Vagina (tissue), 2 donors: ENCODE measurements around the gene XYLB. TPM values are rescaled to one million over a fixed set of nuclear protein-coding genes. Genes with fewer than 3 reads are reported as not detected.
A peak's percentile ranks its signal among the peaks of the same experiment; 100 is the strongest.

ENCODE experiments used
- DNase-seq, 2 donors: peaks; one replicate each; pipeline ENCODE4 v3.0.0-alpha.2; 2017; ENCODE audit errors: extremely low spot score in 2 of 2
- H3K27ac ChIP-seq: fragments of 200-600 bp; sonication (generic); one replicate; pipeline ENCODE4 v1.5.1; 2019
- H3K27me3 ChIP-seq: fragments of 200-600 bp; sonication (generic); one replicate; pipeline ENCODE4 v1.5.1; 2019
- H3K36me3 ChIP-seq, 2 donors: fragments of 200-600 bp; sonication (generic); one replicate each; pipeline ENCODE4 v1.5.1; 2017 to 2019
- H3K4me1 ChIP-seq: fragments of 200-600 bp; sonication (generic); one replicate; pipeline ENCODE4 v1.5.1; 2019
- H3K4me3 ChIP-seq, 2 donors: fragments of 200-600 bp; sonication (generic); 1 replicate in 1 of 2; 2 replicates in 1 of 2; pipeline ENCODE4 v1.5.1; 2016 to 2019
- H3K9me3 ChIP-seq: fragments of 200-600 bp; sonication (generic); one replicate; pipeline ENCODE4 v1.5.1; 2019
- POLR2A ChIP-seq, 2 donors: fragments of 450-650 bp; IDR thresholded peaks; one replicate each; pipeline ENCODE4 v1.6.1; 2017; ENCODE audit warnings: antibody characterized with exemption in 2 of 2, mild to moderate bottlenecking in 2 of 2, moderate library complexity in 2 of 2
- POLR2AphosphoS5 ChIP-seq, 2 donors: sonication (generic); formaldehyde crosslinking; IDR thresholded peaks; one replicate each; pipeline ENCODE4 v1.9.0; 2017; ENCODE audit warnings: antibody characterized with exemption in 2 of 2, mild to moderate bottlenecking in 2 of 2, low read depth in 1 of 2; ENCODE audit not compliant: insufficient read depth in 1 of 2
- intact Hi-C: fragments of 100-400 bp; cut with DNase I; formaldehyde crosslinking; loops from one replicate; pipeline ENCODE4 v1.15.1; 2023
- total RNA-seq: library from RNA; depleted of rRNA; stranded (reverse); fragments of >200 nt; gene quantifications from one replicate; pipeline ENCODE4 v1.2.3, GENCODE V29; 2016
- TF ChIP-seq, protein P1 (sequence below), 3 experiments: fragments of 450-650 bp in 2 of 3; fragments of 200-600 bp in 1 of 3; sonication (generic) in 1 of 3; IDR thresholded peaks; one replicate each; pipeline ENCODE4 v1.5.1; 2017 to 2019; ENCODE audit warnings: antibody characterized with exemption in 3 of 3, mild to moderate bottlenecking in 2 of 3, moderate library complexity in 2 of 3

Gene XYLB
- total RNA-seq, 1 donor from 2014 or later: 3.4 TPM

DNA sequence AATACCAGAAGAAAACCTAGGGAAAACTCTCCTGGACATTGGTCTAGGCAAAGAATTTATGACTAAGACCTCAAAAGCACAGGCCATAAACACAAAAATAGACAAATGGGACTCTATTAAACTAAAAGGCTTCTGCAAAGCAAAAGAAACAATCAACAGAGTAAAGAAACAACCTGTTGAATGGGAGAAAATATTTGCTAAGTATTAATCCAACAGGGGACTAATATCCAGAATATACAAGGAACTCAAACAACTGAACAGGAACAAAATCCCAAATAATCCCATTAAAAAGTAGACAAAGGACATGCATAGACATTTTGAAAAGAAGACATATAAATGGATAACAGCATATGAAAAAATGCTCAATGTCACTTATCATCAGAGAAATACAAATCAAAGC, 100.2 kb downstream of the XYLB start:
- Histone ChIP-seq H3K27ac (no peak overlapping the region), H3K27me3 (no peaks in the 10 kb centered on the region), H3K36me3 (no peaks in the 10 kb centered on the region), H3K4me1 (no peaks in the 10 kb centered on the region), H3K9me3 (no peaks in the 10 kb centered on the region), H3K4me3 (no peak overlapping the region)
- no peak for TF ChIP-seq POLR2A (IDR thresholded peaks at IDR 0.05)
- TF ChIP-seq, protein P1, sequence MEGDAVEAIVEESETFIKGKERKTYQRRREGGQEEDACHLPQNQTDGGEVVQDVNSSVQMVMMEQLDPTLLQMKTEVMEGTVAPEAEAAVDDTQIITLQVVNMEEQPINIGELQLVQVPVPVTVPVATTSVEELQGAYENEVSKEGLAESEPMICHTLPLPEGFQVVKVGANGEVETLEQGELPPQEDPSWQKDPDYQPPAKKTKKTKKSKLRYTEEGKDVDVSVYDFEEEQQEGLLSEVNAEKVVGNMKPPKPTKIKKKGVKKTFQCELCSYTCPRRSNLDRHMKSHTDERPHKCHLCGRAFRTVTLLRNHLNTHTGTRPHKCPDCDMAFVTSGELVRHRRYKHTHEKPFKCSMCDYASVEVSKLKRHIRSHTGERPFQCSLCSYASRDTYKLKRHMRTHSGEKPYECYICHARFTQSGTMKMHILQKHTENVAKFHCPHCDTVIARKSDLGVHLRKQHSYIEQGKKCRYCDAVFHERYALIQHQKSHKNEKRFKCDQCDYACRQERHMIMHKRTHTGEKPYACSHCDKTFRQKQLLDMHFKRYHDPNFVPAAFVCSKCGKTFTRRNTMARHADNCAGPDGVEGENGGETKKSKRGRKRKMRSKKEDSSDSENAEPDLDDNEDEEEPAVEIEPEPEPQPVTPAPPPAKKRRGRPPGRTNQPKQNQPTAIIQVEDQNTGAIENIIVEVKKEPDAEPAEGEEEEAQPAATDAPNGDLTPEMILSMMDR (IDR thresholded peaks at IDR 0.05): no peak
- TF ChIP-seq POLR2AphosphoS5 (IDR thresholded peaks at IDR 0.05; ENCODE audit: insufficient read depth in 1 of 2, low read depth in 1 of 2): no peak
- DNase-seq: no peak
- intact Hi-C loops: no loop called here

DNA sequence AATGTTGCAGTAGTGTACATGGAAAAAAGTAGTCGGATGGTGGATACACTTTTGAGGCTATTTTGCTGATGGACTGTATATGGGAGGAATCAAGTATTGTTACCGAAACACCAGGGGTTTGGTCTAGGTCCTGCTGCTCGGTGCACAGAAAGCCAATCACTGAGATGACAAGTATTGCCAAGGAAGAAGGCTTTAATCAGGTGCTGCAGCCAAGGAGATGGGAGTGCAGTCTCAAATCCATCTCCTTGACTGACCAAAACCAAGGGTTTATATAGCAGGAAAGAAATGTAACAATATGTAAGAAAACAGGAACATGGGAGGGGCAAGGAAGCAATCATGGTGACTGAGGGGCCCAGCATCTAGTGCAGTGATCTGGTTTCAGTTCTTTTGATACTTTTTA, 104.3 kb downstream of the XYLB start:
- Histone ChIP-seq H3K9me3 (no peaks in the 10 kb centered on the region), H3K4me1 (peaks cover 17% of the 10 kb centered on the region), H3K36me3 (no peaks in the 10 kb centered on the region), H3K4me3 (no peak overlapping the region), H3K27ac (no peak overlapping the region), H3K27me3 (no peaks in the 10 kb centered on the region)
- intact Hi-C loops: loop anchor here (10.0 kb wide), 1 partner anchor 316 kb away; the partner anchor contains the start of genes ACAA1 and MYD88
- no peak for TF ChIP-seq POLR2A (IDR thresholded peaks at IDR 0.05)
- no peak for DNase-seq

DNA sequence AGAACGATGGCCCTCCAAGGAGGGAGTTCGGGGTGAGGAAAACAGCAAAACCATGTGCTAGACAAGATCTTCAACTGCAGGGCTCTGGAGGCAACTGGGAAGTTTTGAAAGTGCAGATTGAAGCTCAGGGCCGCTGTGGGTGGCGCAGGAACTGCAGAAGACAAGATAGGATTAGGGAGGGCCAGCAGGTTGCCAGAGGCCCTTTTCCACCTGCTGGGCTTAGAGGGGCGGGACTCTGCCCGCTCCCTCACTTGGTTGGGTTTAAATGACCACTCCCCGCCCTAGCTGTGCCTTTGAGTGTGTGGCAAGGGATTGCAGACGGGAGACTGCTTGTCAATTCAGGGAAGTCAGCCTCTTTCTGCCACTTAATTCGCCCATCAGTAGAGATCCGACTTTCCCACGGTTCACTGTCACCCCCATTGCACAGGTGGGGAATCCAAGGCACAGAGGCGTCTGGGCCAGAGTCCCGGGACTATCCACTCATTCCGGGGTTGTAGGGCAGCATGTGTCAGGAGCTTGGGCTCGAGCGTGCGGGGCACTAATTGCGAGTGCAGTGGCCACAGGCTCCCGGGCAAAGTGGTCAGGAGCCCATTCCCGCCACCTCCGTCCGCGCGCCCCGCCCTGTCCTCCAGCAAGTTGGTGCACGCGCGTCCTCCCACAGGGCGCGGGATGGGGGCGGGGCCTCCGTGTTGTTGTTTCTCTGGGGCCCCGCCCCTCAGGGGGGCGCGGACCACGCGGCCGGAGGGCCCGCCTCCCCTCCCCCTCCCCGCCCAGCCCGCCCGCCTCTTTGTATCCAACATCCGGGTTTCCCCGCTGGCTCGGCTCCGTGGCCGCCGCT, 106.7 kb downstream of the XYLB start, which contains the start of gene ACVR2B:
Gene ACVR2B (plus strand): TSS at position 816 of the 838 bp plus-strand sequence. CDS start 433 bp downstream, outside the sequence.
- peak; percentile 26 to 59 for TF ChIP-seq POLR2AphosphoS5 (IDR thresholded peaks at IDR 0.05; ENCODE audit: insufficient read depth in 1 of 2, low read depth in 1 of 2)
- TF ChIP-seq POLR2A (IDR thresholded peaks at IDR 0.05): no peak
- Histone ChIP-seq H3K4me3 (peak within 1 kb of the TSS; percentile 80 to 92), H3K9me3 (no peaks in the 10 kb centered on the region), H3K27me3 (no peaks in the 10 kb centered on the region), H3K36me3 (no peaks in the 10 kb centered on the region), H3K4me1 (peaks cover 39% of the 10 kb centered on the region), H3K27ac (peak within 1 kb of the TSS; percentile 86)
- DNase-seq: no peak
- intact Hi-C loops: loop anchor here (10.0 kb wide), 1 partner anchor 318 kb away; the partner anchor contains the start of genes ACAA1 and MYD88

DNA sequence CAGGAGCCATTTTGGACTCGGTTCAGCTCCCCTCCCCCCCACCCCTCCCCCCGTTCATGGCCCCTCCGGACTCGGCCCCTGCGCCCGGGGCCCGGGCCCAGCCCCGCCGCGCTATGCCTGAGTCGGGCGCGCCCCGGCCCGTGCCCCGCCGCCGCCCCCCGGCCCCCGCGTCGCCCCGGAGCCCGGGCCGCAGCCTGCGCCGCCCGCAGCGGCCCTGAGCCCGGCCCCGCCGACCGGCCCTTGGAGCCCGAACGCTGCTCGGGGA, 107.3 kb downstream of the XYLB start:
- peaks cover 44% of the 10 kb centered on the region for H3K4me1 ChIP-seq
- TF ChIP-seq POLR2A (IDR thresholded peaks at IDR 0.05) (no peak), POLR2AphosphoS5 (IDR thresholded peaks at IDR 0.05; ENCODE audit: insufficient read depth in 1 of 2, low read depth in 1 of 2) (no peak)
- TF ChIP-seq, protein P1 (IDR thresholded peaks at IDR 0.05): no peak

DNA sequence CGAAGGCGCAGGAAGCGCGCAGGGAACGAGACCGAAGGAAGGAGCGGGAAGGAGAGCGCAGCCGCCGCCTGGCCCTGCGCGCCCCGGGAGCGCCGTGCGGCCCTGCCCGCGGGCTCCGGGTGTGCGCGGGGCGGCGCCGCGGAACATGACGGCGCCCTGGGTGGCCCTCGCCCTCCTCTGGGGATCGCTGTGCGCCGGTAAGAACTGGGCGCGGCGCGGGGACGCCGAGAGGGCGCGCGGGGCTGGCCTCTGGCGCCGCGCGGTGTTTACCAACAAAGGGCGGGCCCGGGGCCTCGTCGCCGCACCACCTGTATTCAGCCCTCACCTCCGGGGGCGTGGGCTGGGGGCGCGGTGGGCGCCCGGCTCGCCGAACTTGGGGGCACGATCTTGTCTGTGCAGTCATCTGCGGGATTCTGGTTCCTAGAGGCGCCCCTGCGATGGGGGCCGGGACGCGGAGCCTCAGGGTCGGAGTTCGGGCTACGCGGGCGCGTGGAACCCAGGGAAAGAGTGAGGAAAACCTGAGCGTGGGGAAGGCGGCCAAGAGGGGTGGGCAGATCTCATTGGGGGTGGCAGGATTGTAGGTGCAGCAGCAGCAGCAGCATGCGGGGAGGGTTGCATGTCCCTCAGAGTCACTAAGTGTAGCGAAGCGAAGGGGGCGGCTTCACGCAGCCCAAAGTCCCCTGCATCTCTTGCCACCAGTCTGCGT, 107.7 kb downstream of the XYLB start:
- peak overlapping the region; percentile 80 to 92 for H3K4me3 ChIP-seq
- H3K4me1 ChIP-seq: peaks cover 49% of the 10 kb centered on the region
- DNase-seq: no peak
- intact Hi-C loops: loop anchor here (10.0 kb wide), 1 partner anchor 320 kb away; the partner anchor contains the start of genes ACAA1 and MYD88
- H3K36me3 ChIP-seq: no peaks in the 10 kb centered on the region
- H3K9me3 ChIP-seq: no peaks in the 10 kb centered on the region
- H3K27ac ChIP-seq: peak overlapping the region; percentile 86
- H3K27me3 ChIP-seq: no peaks in the 10 kb centered on the region
- no peak for TF ChIP-seq POLR2A (IDR thresholded peaks at IDR 0.05)
- TF ChIP-seq POLR2AphosphoS5 (IDR thresholded peaks at IDR 0.05; ENCODE audit: insufficient read depth in 1 of 2, low read depth in 1 of 2): no peak

More for the DNA sequence above, 107.3 kb downstream of the XYLB start:
- no peaks in the 10 kb centered on the region for H3K9me3 ChIP-seq
- no peaks in the 10 kb centered on the region for H3K27me3 ChIP-seq
- peak overlapping the region; percentile 86 for H3K27ac ChIP-seq
- no peaks in the 10 kb centered on the region for H3K36me3 ChIP-seq
- H3K4me3 ChIP-seq: peak overlapping the region; percentile 80 to 92
- intact Hi-C loops: loop anchor here (10.0 kb wide), 1 partner anchor 319 kb away; the partner anchor contains the start of genes ACAA1 and MYD88
- DNase-seq: no peak

DNA sequence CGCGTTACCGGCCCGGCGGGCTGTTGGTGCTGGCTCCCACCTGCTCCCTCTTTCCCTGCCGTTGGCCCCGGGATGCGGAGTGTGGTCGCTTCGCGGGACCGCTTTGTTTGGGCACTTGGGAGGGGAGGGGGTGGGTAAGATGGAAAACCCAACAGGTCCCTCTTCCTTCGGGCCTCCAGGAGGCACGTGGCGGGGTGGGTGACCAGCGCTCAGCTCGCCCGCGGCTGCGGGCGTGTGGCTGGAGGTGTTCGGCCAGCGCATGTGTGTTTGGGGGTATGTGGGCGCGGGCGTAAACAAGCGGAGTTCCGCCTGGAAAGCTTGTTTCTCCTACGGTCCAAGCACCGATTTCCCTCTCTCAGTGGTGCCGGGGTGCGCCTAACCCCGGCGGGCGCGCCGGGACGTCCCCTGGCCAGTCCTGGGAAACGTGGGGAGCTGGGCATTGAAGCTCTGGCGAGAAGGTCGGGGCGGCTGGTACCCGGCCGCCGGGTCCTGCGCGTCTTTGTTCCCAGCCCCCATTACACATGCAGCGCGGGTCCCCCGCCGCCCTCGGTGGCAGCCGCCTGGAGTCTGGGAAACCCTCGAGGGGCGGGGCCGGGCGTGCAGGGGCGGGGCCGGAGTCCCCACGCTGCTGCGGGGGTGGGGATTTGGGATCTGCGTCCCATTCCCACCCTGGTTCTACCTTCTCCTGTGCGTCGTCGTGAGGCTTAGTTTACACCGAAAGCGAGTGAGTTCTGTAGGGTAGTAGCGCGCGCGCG, 108.5 kb downstream of the XYLB start:
- peak overlapping the region; percentile 86 for H3K27ac ChIP-seq
- intact Hi-C loops: loop anchor here (10.0 kb wide), 1 partner anchor 320 kb away; the partner anchor contains the start of genes ACAA1 and MYD88
- TF ChIP-seq, protein P1 (IDR thresholded peaks at IDR 0.05): no peak
- TF ChIP-seq POLR2A (IDR thresholded peaks at IDR 0.05) (peak in 1 of 2 donors; percentile 18), POLR2AphosphoS5 (IDR thresholded peaks at IDR 0.05; ENCODE audit: insufficient read depth in 1 of 2, low read depth in 1 of 2) (peak in 1 of 2 donors; percentile 78)
- H3K4me1 ChIP-seq: peaks cover 56% of the 10 kb centered on the region
- H3K4me3 ChIP-seq: peak overlapping the region; percentile 80 to 92
- no peaks in the 10 kb centered on the region for H3K36me3 ChIP-seq
- no peak for DNase-seq
- H3K27me3 ChIP-seq: no peaks in the 10 kb centered on the region
- H3K9me3 ChIP-seq: no peaks in the 10 kb centered on the region
